Rectal smooth muscle tissue (tissue), 1 donor: Measurements from ENCODE around the gene KCNAB3.

Experiments used
- H3K27ac ChIP-seq: one replicate; pipeline ENCODE4 v1.7.0; 2013; ENCODE audit warnings: low read depth, low read length, inconsistent platforms
- H3K27me3 ChIP-seq: one replicate; pipeline ENCODE4 v1.7.0; 2013; ENCODE audit warnings: low read length; ENCODE audit not compliant: control insufficient read depth, insufficient read depth
- H3K36me3 ChIP-seq: one replicate; pipeline ENCODE4 v1.7.0; 2013; ENCODE audit warnings: low read length; ENCODE audit not compliant: control insufficient read depth, insufficient read depth
- H3K4me1 ChIP-seq: one replicate; pipeline ENCODE4 v1.7.0; 2013; ENCODE audit warnings: low read length; ENCODE audit not compliant: control insufficient read depth, insufficient read depth
- H3K4me3 ChIP-seq: one replicate; pipeline ENCODE4 v1.7.0; 2013; ENCODE audit warnings: low read length
- H3K9ac ChIP-seq: one replicate; pipeline ENCODE4 v1.7.0; 2013; ENCODE audit warnings: low read length

Gene KCNAB3

GRCh38 chr17:7929158-7930023 is at the start of gene KCNAB3:
Gene KCNAB3 (minus strand): TSS chr17:7929856. CDS start chr17:7929435, 421 bp downstream.
- Histone ChIP-seq H3K36me3 (no peaks in the 10 kb centered on the region), H3K27ac (no peak within 1 kb of the TSS), H3K4me3 (no peak within 1 kb of the TSS), H3K4me1 (peaks cover 10% of the 10 kb centered on the region), H3K27me3 (no peaks in the 10 kb centered on the region), H3K9ac (no peak within 1 kb of the TSS)

- Histone ChIP-seq H3K4me1 (no peaks in the 10 kb centered on the region), H3K4me3 (no peak overlapping the region), H3K27ac (no peak overlapping the region), H3K27me3 (no peaks in the 10 kb centered on the region), H3K9ac (no peak overlapping the region), H3K36me3 (no peaks in the 10 kb centered on the region)
Measured at GRCh38 chr17:7977805-7978204, 48.1 kb upstream of the KCNAB3 start.

- no peak overlapping the region for H3K9ac ChIP-seq
- no peaks in the 10 kb centered on the region for H3K4me1 ChIP-seq
- H3K27ac ChIP-seq = no peak overlapping the region
Measured at GRCh38 chr17:7977039-7977438, 47.4 kb upstream of the KCNAB3 start.

GRCh38 chr17:7974638-7975131 is 45.0 kb upstream of the KCNAB3 start:
- no peak overlapping the region for H3K27ac ChIP-seq
- no peak overlapping the region for H3K9ac ChIP-seq
- H3K4me1 ChIP-seq = no peaks in the 10 kb centered on the region
- no peaks in the 10 kb centered on the region for H3K27me3 ChIP-seq
- no peak overlapping the region for H3K4me3 ChIP-seq
- H3K36me3 ChIP-seq = no peaks in the 10 kb centered on the region

More at GRCh38 chr17:7977039-7977438, 47.4 kb upstream of the KCNAB3 start:
- Histone ChIP-seq H3K4me3 (no peak overlapping the region), H3K36me3 (no peaks in the 10 kb centered on the region), H3K27me3 (no peaks in the 10 kb centered on the region)

- Histone ChIP-seq H3K4me3 (no peak overlapping the region), H3K9ac (no peak overlapping the region), H3K36me3 (no peaks in the 10 kb centered on the region), H3K27me3 (no peaks in the 10 kb centered on the region), H3K4me1 (no peaks in the 10 kb centered on the region), H3K27ac (no peak overlapping the region)
Measured at GRCh38 chr17:7972131-7972785, 42.6 kb upstream of the KCNAB3 start.

GRCh38 chr17:7971651-7972050 is 42.0 kb upstream of the KCNAB3 start:
- Histone ChIP-seq H3K9ac (no peak overlapping the region), H3K36me3 (no peaks in the 10 kb centered on the region), H3K4me1 (no peaks in the 10 kb centered on the region), H3K27me3 (no peaks in the 10 kb centered on the region), H3K27ac (no peak overlapping the region), H3K4me3 (no peak overlapping the region)

GRCh38 chr17:7969433-7969832 is 39.8 kb upstream of the KCNAB3 start:
- no peaks in the 10 kb centered on the region for H3K27me3 ChIP-seq
- no peak overlapping the region for H3K27ac ChIP-seq
- no peaks in the 10 kb centered on the region for H3K36me3 ChIP-seq
- no peak overlapping the region for H3K9ac ChIP-seq
- H3K4me1 ChIP-seq = no peaks in the 10 kb centered on the region
- no peak overlapping the region for H3K4me3 ChIP-seq

- no peak overlapping the region for H3K27ac ChIP-seq
- H3K9ac ChIP-seq = no peak overlapping the region
- no peaks in the 10 kb centered on the region for H3K4me1 ChIP-seq
- no peaks in the 10 kb centered on the region for H3K27me3 ChIP-seq
- H3K36me3 ChIP-seq = no peaks in the 10 kb centered on the region
- no peak overlapping the region for H3K4me3 ChIP-seq
Measured at GRCh38 chr17:7967751-7968150, 38.1 kb upstream of the KCNAB3 start.

- no peak overlapping the region for H3K27ac ChIP-seq
- H3K4me1 ChIP-seq = no peaks in the 10 kb centered on the region
- no peaks in the 10 kb centered on the region for H3K36me3 ChIP-seq
- H3K4me3 ChIP-seq = no peak overlapping the region
- H3K9ac ChIP-seq = no peak overlapping the region
- H3K27me3 ChIP-seq = peaks cover 2% of the 10 kb centered on the region
Measured at GRCh38 chr17:7961421-7961820, 31.8 kb upstream of the KCNAB3 start.

GRCh38 chr17:7959503-7960253 is 30.0 kb upstream of the KCNAB3 start:
- peaks cover 2% of the 10 kb centered on the region for H3K27me3 ChIP-seq
- no peaks in the 10 kb centered on the region for H3K36me3 ChIP-seq
- H3K27ac ChIP-seq = no peak overlapping the region
- H3K4me1 ChIP-seq = peaks cover 10% of the 10 kb centered on the region
- no peak overlapping the region for H3K9ac ChIP-seq
- no peak overlapping the region for H3K4me3 ChIP-seq

GRCh38 chr17:7956228-7956965 is 26.7 kb upstream of the KCNAB3 start:
- H3K9ac ChIP-seq = no peak overlapping the region
- no peaks in the 10 kb centered on the region for H3K36me3 ChIP-seq
- H3K4me1 ChIP-seq = peaks cover 13% of the 10 kb centered on the region
- no peak overlapping the region for H3K4me3 ChIP-seq
- H3K27me3 ChIP-seq = peaks cover 2% of the 10 kb centered on the region
- peak overlapping the region; percentile 71 for H3K27ac ChIP-seq
